Endometrium (tissue), 2 donors: ENCODE measurements around the gene CDCA3.

Experiments used
- FAIRE-seq: peaks from 2 replicates; lab custom pipeline; 2012; peaks lifted over from hg19 to GRCh38; lab: Jason Lieb, UNC
- donor health status: control.
- donor health status: control.

Gene CDCA3

DNA sequence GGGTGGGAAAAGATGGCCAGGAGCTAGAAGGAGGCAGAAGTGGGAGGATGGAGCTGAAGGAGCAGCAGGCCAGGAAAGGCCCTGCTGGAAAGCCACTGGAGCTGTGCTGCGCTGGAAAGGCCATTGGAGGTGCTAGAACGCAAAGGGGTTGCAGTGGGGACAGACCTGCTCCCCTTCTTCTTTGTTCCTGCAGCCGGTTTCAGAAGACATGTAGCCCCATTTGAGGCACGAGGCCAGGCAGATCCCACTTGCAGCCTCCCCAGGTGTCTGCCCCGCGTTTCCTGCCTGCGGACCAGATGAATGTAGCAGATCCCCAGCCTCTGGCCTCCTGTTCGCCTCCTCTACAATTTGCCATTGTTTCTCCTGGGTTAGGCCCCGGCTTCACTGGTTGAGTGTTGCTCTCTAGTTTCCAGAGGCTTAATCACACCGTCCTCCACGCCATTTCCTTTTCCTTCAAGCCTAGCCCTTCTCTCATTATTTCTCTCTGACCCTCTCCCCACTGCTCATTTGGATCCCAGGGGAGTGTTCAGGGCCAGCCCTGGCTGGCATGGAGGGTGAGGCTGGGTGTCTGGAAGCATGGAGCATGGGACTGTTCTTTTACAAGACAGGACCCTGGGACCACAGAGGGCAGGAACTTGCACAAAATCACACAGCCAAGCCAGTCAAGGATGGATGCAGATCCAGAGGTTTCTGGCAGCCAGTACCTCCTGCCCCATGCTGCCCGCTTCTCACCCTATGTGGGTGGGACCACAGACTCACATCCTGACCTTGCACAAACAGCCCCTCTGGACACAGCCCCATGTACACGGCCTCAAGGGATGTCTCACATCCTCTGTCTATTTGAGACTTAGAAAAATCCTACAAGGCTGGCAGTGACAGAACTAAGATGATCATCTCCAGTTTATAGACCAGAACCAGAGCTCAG lies 31.7 kb downstream of the CDCA3 start:
- no peak for FAIRE-seq

DNA sequence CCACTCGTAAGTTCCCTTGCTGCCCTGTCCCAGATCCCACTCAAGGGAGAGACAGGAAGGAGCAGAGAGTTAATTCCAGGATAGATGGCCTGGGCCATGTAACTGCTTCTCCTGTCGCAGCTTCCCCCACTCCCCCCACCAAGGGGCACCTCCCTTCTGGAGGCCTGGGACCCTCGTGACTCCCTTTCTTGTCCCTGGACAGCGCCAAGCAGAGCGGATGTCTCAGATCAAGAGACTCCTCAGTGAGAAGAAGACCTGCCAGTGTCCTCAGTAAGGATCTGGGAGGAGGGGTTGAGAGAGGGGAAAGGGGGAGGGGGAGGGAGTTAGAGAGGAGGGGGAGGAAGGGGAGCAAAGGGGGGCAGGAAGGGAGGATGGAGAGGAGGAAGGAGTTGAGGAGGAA lies 32.4 kb downstream of the CDCA3 start:
- no peak for FAIRE-seq

DNA sequence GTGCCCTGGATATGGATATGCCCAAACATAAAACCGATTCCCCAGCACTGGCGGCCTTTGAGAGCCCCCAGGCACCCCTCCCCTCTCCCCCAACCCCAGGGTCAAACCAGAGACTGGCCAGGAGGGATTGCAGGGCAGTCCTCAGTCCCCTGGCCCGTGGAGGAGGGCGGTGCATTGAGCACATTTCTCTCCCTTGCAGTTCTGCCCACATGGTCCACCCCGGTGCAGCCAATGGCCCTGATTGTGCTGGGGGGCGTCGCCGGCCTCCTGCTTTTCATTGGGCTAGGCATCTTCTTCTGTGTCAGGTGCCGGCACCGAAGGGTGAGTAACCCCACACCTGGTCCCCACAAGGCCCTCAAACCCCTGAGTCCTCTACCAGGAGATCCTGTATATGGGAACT lies 32.9 kb downstream of the CDCA3 start:
- no peak for FAIRE-seq

DNA sequence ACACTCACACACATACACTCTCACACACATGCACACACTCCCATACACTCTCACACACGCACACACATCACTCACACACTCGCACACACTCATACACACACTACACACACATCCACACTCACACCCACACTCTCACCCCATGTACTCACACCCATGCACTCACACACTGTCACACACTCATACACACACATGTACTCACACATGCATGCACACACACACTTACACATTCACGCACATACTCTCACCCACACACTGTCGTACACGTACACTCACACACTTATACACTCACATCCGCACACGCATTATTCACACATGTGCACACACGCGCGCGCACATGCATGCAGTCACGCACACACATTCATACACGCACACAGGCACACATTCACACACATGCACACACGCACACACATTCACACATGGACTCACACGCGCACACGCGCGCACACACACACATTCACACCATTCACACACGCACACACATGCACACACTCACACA lies 33.4 kb downstream of the CDCA3 start:
- no peak for FAIRE-seq

DNA sequence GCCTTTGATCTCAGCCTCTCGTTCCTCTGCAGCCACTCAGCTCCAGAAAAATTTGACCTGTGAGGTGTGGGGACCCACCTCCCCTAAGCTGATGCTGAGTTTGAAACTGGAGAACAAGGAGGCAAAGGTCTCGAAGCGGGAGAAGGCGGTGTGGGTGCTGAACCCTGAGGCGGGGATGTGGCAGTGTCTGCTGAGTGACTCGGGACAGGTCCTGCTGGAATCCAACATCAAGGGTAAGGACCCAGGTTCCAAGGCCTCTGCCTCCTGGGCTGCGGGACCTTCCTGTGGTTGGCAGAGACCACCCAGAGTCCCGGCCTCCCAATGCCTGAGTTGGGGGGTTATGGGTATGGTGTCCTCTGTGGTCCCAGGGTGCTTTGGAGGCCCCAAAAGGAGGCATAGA lies 34.0 kb downstream of the CDCA3 start:
- FAIRE-seq: no peak

DNA sequence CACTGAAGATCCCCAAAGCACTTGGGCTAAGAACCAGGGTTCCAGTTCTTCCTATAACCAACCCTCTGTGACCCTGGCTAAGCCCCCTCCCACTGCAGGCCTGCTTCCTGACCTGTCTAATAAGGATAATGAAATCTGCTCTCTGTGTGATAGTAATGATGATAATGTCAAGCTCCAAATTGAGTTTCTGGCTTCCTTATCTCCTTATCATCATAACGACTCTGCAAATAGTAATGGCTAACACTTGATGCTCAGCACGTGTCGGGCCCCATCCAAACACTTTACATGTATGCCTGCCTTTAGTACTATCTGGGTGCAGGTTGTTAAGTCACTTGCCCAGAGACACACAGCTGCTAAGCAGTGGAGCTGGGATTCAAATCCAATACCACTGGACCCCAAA lies 34.5 kb downstream of the CDCA3 start:
- FAIRE-seq: no peak

DNA sequence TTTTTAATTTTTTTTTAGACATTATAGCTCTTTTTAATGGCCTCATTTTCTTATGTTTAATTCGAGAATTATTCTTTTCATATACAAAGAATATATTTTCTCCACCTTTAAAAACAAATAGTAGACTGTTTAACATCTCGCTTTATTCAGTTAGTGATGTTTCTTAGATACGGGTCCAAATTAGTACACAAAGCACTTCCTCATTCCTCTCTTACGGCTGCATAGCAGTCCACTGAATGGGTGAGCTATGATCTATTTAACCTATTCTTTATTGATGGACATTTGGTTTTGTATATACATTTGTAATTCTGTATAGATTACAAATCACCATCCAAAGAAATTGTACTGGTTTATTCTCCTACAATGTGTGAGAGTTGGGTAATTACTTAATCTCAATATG lies 37.7 kb downstream of the CDCA3 start:
- no peak for FAIRE-seq

DNA sequence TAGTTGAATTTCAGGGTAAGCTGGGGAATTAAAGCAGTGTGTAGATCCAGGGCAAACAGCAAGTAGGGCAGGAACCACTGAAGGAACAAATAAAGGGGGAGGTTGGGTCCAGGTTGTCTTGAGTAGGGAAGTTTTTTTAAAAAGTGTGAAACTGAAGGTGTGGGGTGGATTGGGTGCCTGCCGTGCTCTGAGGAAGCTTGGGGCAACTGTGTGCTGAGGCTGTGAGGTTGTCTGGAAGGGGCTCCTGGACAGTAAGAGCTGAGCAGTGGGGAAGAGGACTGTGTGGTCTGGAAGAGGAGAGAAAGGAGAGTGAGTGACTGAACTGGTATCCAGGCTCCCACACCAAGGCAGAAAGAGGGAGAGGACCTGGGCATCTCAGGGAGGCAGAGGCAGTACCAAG lies 40.3 kb downstream of the CDCA3 start:
- no peak for FAIRE-seq

DNA sequence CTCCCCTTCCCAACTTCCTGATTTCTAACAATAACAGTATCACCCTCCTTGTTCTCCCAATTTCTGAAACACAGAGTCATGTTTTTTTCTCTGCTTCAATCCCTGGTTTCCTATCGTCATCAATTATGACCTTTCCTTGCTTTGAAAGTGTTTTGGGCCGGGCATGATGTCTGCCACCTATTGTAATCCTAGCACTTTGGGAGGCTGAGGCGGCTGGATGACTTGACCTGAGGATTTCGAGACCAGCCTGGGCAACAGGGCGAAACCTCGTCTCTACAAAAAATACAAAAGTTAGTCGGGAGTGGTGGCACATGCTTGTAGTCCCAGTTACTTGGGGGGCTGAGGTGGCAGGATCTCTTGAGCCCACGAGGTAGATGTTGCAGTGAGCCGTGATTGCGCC lies 42.0 kb downstream of the CDCA3 start:
- FAIRE-seq: no peak

DNA sequence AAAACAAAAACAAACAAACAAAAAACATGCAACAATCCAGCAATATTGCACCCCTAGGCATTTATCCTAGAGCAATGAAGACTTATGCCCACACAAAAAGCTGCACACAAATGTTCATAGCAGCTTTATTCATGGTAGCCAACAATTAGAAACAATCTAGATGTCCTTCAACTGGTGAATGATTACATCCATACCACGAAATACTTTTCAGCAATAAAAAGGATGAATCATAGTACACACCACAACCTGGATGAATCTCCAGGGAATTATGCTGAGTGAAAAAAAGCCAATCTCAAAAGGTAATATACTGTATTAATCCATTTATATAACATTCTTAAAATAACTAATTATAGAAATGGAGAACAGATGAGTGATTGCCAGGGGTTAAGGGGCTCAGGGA lies 43.9 kb downstream of the CDCA3 start:
- no peak for FAIRE-seq

DNA sequence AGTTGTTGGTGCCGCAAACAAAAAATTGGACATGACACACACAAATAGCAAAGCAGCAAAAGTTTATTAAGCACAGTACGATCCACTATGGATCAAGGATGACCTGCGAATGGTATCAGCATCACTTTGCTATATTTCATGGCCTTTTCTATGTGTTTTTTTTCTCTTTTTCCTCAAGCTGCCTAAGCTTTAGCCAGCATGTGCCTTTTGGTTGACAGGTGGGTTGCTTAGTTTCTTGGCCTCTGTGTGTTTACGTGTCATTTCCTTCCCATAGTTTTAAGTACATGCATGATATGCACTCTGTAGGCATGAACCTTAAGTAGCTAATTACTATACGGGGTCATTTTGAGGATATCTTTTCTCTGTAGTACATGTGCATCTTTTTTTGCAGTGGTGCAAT lies 51.9 kb downstream of the CDCA3 start:
- no peak for FAIRE-seq
